HG02642 (cell line): ENCODE results near the gene DCDC2C.

Experiments used
- ATAC-seq: cut with Tn5 transposase; IDR thresholded peaks from one replicate; pipeline ENCODE4 v1.9.1; 2021; ENCODE audit warnings: mild to moderate bottlenecking; ENCODE audit not compliant: unreplicated experiment, poor library complexity

DCDC2C gene

DNA sequence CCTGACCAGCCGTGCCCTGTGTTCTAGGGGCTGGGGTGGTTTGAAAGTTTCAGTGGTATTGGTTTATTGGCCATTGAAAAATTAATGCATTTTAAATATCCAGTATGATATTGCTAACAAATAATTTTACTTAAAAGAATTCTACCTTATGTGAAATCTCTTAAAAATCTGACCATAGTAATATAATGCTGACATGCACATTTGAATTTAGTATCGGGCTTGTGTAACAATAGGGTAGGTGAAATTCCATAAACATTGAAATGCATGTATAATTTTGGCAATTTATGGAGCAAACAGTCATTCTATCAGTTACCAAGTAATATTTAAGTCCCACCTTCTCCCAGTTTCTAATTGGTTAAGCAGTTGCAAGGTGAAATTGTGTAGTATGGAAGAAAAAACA, 170.5 kb downstream of the DCDC2C start:
- ATAC-seq = no peak

- ATAC-seq = no peak
Observed at GRCh38 chr2:3876221-3876620, 172.8 kb downstream of the DCDC2C start.

DNA sequence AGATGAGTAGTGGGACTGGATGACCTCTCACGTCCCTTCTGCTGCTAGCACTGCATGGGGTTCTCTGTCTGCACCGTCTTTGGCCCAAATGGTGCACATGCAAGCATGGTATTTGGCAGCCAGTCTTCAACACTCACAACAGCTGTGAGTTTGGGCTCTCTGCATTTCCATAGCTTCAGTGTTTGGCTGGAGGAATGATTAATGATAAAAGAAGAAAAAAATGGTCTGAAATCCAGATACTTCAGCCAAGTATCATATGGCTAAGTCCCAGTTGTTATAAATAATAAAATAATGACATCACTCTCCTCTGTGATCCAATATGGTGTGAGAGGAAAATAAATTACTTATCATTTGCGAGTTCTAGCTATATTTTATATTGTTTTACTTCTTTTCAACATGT, 173.3 kb downstream of the DCDC2C start:
- ATAC-seq = no peak

DNA sequence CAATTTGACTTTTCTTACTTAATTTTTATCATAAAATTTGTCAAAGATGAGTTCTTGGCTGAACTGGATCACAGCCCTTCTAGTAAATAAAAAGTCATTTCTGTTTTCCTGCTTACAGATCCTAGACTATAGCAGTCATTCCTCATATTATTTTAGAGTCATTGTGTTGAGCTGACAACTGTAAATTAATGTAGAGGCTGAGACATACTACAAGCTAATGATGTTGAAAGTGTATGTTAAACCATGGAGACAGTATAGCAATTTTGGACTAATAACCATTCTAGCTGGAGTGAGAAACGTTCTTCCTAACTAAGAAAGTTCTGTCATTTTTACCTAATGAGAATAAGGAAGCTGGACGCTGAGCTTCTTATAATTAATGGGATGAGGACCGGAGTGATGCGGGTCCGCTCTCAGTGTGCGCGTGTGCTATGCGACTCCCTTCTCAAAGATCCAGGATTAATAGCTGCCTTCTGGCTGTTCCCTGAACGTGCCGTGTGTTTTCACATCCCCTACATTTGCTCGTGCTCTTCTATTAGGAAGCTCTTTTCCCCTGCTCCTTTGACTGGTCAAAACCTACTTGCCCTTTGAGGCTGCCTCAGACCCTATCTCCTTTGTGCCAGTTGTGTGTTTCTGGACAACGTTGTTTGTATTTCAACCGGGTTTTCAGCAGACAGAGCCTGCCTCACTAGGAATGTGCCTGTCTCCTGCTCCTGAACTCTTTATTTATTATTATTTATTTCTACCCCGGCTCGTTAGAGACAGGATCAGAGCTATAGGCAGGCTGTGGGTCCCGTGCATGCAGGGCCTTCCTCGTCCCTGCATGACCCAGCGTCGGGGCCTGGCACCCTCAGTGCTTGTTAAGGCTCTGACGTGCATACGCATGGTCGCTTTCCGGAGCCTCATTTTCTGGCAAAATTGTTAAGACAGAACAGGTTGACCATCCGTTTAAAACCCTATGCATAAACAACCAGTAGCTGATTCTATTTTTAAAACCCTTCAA, 182.6 kb downstream of the DCDC2C start:
- no peak for ATAC-seq

- no peak for ATAC-seq
Observed at GRCh38 chr2:3895021-3895420, 191.6 kb downstream of the DCDC2C start.
